Measurements from ENCODE around the gene SLC8A1. TPM values are rescaled to one million over a fixed set of nuclear protein-coding genes. Genes with fewer than 3 reads are reported as not detected.

Gene SLC8A1
- total RNA-seq (280 TPM), polyA plus RNA-seq (26.9 TPM)

DNA sequence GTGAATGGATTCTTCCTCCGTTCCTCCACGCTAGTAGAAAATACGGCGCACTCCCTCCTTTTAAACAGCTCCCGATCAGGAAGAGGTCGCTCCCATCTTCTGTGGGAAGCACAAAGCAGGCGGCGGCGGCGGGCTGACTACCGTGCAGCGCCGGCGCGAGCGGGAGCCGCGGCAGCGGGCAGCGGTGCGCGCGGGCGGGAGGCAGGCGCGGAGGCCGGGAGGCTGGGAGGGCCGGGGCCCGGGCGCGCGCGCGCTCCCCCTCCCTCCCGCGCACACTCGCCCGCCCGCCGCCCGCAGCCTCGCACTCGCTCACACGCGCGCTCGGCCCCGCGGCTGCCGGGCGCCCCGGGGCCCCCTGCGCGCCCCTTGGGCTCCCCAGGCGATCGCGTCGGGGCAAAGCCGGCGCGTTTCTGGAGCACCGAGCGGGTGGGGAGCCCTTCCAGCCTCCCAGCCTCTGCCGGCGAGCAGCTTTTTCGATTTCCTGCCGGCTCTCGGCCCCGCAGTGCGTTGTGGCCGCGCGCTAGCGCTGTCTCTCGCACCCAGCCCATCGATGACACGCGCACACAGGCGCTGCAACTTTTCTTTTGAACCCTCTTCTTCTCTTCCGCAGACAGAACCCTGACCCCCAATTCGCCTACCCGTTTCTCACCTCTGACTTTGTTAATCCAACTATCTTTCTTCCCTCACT lies at the start of gene SLC8A1:
SLC8A1 (minus strand) TSS at position 173 of the 688 bp plus-strand sequence.
- WGBS: 2% methylated on average over 81 of the region's 82 CpGs
- no peaks in the 10 kb centered on the region for H3K36me3 ChIP-seq (ENCODE audit: insufficient read depth)
- no peak for DNase-seq (ENCODE audit: extremely low spot score)
- H3K4me1 ChIP-seq (ENCODE audit: insufficient read depth): no peaks in the 10 kb centered on the region
- H3K4me3 ChIP-seq (ENCODE audit: low read depth, low read length): peak within 1 kb of the TSS; percentile 64
- peak within 1 kb of the TSS; percentile 60 for H3K27ac ChIP-seq (ENCODE audit: low read depth)

DNA sequence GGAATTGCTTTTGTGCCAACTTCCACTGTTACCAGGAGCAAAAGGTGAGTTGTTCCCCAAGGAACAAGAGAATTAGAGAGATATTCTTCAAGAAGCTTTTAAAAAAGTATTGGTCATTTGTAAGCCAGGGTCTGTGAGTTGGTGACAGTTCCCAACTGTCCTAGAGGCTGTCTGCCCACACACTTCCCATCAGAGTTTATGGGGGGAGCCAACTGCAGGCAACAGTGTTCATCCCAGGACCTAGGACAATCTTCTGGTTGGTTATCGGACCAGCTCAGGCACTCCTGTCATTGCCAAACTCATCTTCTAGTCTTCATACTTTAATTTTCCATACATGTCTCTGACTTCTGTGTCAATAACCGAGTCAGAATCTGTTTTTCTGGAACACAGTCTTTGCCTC lies 47.5 kb upstream of the SLC8A1 start:
- Histone ChIP-seq H3K4me1 (ENCODE audit: insufficient read depth) (no peaks in the 10 kb centered on the region), H3K36me3 (ENCODE audit: insufficient read depth) (no peaks in the 10 kb centered on the region), H3K27ac (ENCODE audit: low read depth) (no peak overlapping the region), H3K4me3 (ENCODE audit: low read depth, low read length) (no peak overlapping the region)
- no peak for DNase-seq (ENCODE audit: extremely low spot score)
- WGBS: 96% methylated on average over 2 of the region's 2 CpGs

DNA sequence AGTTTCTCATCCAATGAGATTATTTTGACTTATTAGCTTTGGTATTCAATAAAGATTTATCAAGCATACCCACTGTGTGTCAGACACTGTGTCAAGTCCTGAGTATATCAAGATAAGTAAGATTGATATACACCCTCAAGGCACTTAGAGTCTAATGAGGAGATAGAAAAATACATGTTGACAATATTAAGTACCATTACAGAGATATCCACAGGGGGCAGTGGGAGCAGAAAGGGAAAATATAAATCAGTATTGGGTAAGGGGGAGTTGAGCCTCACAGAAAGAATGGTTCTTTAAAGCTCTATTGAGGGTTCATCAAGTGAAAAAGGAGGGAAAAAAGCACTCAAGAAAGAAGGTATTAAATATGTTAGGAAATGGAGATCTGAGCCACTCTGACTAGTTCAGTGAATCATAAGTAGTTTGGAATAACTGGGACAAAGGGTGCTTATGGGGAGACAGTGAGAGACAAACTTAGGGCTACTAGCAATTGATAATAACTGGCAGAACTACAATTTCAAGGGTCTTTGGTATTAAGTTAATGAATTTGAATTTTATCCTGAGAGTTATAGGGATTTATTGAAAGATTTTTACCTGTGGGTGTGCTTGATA lies 45.5 kb upstream of the SLC8A1 start:
- Histone ChIP-seq H3K4me3 (ENCODE audit: low read depth, low read length) (no peak overlapping the region), H3K4me1 (ENCODE audit: insufficient read depth) (no peaks in the 10 kb centered on the region), H3K36me3 (ENCODE audit: insufficient read depth) (no peaks in the 10 kb centered on the region), H3K27ac (ENCODE audit: low read depth) (no peak overlapping the region)
- no peak for DNase-seq (ENCODE audit: extremely low spot score)

DNA sequence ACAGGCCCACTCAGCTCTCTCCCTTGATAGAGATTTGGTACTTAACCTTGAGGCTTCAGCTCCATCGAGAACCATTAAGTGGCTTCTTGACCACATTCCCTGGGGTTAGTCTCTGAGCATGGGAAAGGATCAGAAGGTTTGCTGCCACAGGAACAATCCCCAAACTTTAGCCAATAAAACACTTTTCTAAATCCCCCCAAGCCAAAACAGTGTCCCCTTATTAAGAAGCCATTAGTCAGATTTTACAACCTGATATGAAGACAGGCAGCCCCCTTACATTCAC lies 37.7 kb upstream of the SLC8A1 start:
- peak overlapping the region; percentile 24 for H3K4me3 ChIP-seq (ENCODE audit: low read depth, low read length)
- H3K27ac ChIP-seq (ENCODE audit: low read depth): no peak overlapping the region
- no peaks in the 10 kb centered on the region for H3K4me1 ChIP-seq (ENCODE audit: insufficient read depth)
- no peaks in the 10 kb centered on the region for H3K36me3 ChIP-seq (ENCODE audit: insufficient read depth)
- 33% methylated on average over 1 of the region's 1 CpG for WGBS
- DNase-seq (ENCODE audit: extremely low spot score): no peak

DNA sequence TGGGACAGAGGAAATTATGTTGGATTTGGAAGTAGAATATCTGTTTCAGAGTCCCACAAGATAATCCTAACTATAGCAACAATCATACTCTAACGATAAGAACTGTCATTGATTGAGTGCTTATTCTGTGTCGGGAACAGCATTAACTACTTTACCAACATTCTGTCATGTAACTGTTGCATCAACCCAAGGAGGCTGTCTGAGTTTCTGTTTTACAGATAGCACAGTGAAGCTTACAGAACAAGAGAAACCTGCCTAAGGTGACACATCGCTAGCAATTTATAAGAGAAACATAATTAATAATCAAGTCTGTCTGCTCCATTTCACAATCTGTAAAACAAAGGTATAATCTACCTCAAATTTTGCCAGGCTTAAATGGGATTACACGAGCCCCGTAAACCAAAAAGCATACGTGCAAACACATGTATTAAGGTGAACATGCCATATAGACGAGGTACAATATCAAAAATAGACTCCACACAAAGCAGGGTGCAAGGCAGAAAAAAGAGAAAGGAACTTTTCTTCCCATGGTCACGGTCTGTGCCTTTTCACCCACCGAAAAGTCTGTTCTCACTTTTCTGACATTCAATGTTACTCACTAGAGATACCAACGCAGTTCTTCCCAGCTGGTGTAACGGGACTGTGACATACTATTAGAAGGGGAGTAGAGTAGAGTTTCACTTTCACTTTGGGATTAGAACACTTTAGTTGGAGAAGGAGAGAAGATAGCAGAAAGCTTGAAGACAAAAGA lies 37.2 kb upstream of the SLC8A1 start:
- no peaks in the 10 kb centered on the region for H3K4me1 ChIP-seq (ENCODE audit: insufficient read depth)
- DNase-seq (ENCODE audit: extremely low spot score): no peak
- WGBS: 44% methylated on average over 11 of the region's 11 CpGs
- peak overlapping the region; percentile 24 for H3K4me3 ChIP-seq (ENCODE audit: low read depth, low read length)
- H3K36me3 ChIP-seq (ENCODE audit: insufficient read depth): no peaks in the 10 kb centered on the region
- H3K27ac ChIP-seq (ENCODE audit: low read depth): no peak overlapping the region

DNA sequence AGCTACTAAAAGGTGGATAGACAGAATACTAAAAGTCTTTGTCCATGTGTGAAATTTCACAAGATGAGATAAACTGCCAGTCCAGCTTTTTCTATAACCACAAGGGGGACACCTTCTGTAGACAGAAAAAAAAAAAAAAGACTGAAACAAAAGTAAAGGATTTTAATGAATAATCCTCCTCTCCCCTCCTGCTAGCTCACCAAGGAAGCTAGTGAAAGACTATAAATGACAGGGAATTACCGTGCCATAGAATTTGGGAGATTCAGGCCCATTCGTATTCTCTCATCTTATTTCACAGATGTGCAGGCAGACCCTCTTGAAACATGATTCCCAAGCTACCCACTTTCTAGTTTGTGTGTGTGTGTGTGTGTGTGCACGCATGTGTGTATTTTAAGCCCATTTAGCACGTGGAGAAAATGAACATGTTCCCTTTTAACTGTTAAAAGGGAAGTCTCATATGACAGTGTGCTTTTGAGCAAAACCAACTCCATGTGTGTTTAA lies 36.3 kb upstream of the SLC8A1 start:
- Histone ChIP-seq H3K4me3 (ENCODE audit: low read depth, low read length) (no peak overlapping the region), H3K27ac (ENCODE audit: low read depth) (no peak overlapping the region), H3K4me1 (ENCODE audit: insufficient read depth) (no peaks in the 10 kb centered on the region), H3K36me3 (ENCODE audit: insufficient read depth) (no peaks in the 10 kb centered on the region)
- peak; percentile 21 for DNase-seq (ENCODE audit: extremely low spot score)
- WGBS: 31% methylated on average over 4 of the region's 4 CpGs

DNA sequence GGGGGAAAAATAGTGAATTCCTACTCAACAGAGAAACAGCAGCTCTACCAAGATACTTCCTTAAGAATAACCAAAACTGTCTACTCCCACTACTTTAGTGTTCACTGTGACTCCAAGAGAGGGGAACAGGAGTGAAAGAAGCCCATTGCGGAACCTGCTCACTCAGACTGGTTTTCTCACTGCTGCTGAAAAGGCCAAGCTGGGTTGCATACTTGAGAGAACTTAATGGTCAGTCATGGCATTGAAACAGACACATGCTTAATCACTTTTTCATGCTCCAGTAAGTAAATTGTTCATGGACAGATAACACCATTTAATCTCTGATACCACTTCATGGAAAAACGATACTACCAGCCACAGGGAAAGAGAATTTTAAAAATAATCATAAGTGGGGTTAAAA lies 35.7 kb upstream of the SLC8A1 start:
- WGBS: 65% methylated on average over 2 of the region's 2 CpGs
- Histone ChIP-seq H3K27ac (ENCODE audit: low read depth) (no peak overlapping the region), H3K4me3 (ENCODE audit: low read depth, low read length) (no peak overlapping the region), H3K4me1 (ENCODE audit: insufficient read depth) (no peaks in the 10 kb centered on the region), H3K36me3 (ENCODE audit: insufficient read depth) (no peaks in the 10 kb centered on the region)
- no peak for DNase-seq (ENCODE audit: extremely low spot score)

DNA sequence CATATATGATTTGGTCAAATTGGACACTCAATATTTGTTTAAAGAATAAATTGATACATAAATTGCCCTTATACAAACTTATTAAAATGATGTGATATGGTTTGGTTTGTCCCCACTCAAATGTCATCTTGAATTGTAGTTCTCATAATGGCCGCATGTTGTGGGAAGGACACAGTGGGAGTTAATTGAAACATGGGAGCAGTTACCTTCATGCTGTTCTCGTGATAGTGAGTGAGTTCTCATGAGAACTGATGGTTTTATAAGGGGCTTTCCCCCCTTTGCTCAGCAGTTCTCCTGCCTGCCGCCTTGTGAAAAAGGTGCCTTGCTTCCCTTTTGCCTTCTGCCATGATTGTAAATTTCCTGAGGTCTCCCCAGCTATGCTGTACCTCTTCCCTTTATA lies 34.0 kb upstream of the SLC8A1 start:
- DNase-seq (ENCODE audit: extremely low spot score): no peak
- H3K27ac ChIP-seq (ENCODE audit: low read depth): no peak overlapping the region

DNA sequence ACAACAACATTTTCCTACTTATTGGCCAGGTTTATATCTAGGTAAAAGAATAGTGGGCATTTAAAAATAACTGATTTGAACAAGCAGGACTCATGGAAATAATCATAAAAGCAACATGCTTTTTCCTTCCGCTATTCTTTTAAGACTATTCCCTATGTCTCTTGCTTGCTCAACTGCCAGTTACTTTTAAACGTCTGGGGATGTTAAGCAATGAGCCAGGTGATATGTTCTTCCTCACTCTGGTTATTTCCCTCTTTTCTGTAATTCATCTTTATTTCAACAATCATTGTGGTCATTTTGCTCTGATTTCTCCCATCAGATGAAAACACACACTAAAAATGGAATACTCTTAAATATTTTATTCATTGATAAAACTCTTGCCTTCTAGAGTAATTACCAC lies 33.4 kb upstream of the SLC8A1 start:
- Histone ChIP-seq H3K4me3 (ENCODE audit: low read depth, low read length) (no peak overlapping the region), H3K36me3 (ENCODE audit: insufficient read depth) (no peaks in the 10 kb centered on the region), H3K27ac (ENCODE audit: low read depth) (no peak overlapping the region), H3K4me1 (ENCODE audit: insufficient read depth) (no peaks in the 10 kb centered on the region)
- no peak for DNase-seq (ENCODE audit: extremely low spot score)
- WGBS: 81% methylated on average over 2 of the region's 2 CpGs

More for the DNA sequence above, 34.0 kb upstream of the SLC8A1 start:
- Histone ChIP-seq H3K4me3 (ENCODE audit: low read depth, low read length) (no peak overlapping the region), H3K36me3 (ENCODE audit: insufficient read depth) (no peaks in the 10 kb centered on the region), H3K4me1 (ENCODE audit: insufficient read depth) (no peaks in the 10 kb centered on the region)
- 88% methylated on average over 3 of the region's 3 CpGs for WGBS

DNA sequence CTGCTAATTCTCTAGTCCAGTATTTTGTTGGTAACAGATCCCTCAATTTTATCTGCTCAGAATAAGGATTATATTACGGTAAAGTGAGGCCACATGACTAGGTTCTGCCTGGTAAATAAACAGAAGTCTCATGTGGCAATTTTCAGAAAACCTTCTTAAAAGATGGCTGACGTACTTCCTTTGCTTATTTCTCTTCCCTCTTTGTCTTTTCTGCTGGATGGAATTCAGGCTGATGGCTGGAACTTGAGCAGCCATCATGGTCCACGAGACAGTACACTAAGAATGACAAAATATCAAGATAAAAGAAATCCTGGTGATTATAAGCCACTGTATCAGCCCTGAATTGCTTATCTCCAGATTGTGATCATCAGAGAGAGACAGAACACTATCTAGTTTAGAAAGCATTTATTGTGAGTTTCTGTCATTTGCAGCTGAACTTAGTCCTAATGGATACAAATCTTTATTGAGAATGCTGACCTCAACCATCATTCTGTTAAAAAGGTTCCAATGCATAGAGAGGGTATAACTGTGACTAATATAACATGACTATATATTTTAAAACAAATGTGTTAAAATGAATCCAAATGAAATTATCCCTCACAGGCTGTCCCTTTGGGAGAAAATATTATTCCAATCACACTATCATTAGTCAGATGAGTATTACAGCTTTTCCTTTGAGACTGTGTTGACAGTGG lies 31.8 kb upstream of the SLC8A1 start:
- no peak for DNase-seq (ENCODE audit: extremely low spot score)
- H3K4me3 ChIP-seq (ENCODE audit: low read depth, low read length): no peak overlapping the region
- H3K4me1 ChIP-seq (ENCODE audit: insufficient read depth): no peaks in the 10 kb centered on the region
- H3K36me3 ChIP-seq (ENCODE audit: insufficient read depth): no peaks in the 10 kb centered on the region
- no peak overlapping the region for H3K27ac ChIP-seq (ENCODE audit: low read depth)
- WGBS: 89% methylated on average over 3 of the region's 3 CpGs

DNA sequence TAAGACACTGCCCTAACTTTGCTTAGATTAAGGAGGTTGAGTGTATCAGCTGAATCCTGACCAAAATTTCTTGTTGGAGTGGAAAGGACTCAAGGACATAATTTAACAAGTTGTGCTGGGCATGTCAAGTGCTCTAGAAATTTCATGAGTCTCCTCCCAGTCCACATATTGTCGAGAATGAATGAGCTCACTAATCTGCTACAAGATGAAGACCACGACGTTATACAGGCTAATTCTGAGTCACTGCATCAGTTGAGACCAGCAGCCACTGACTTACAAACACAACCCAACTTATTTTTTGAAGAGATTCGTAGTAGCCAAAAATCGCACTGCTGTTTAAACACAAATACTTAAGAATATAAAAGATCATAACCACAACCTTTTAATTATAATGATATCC lies 28.7 kb upstream of the SLC8A1 start:
- WGBS: 84% methylated on average over 5 of the region's 5 CpGs

DNA sequence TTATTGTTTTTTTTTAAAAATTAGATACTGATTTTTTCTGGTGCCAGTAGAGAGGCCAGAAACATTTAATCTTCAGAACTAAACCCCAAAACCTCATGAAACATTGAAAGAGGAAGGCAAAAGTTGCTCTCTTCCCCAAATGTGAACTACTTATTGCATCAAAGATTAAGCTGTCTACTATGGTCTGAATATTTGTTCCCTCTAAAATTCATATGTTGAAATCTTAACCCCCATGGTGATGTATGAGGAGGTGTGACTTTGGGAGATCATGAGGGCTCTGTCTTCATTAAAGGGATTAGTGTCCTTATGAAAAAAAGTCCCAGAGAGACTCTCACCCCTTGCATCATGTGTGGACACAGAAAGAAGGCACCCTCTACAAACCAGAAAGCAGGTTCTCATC lies 28.2 kb upstream of the SLC8A1 start:
- H3K4me3 ChIP-seq (ENCODE audit: low read depth, low read length): no peak overlapping the region
- H3K36me3 ChIP-seq (ENCODE audit: insufficient read depth): no peaks in the 10 kb centered on the region
- H3K4me1 ChIP-seq (ENCODE audit: insufficient read depth): no peaks in the 10 kb centered on the region
- H3K27ac ChIP-seq (ENCODE audit: low read depth): no peak overlapping the region
- DNase-seq (ENCODE audit: extremely low spot score): no peak

More for the DNA sequence above, 28.7 kb upstream of the SLC8A1 start:
- no peak overlapping the region for H3K4me3 ChIP-seq (ENCODE audit: low read depth, low read length)
- H3K36me3 ChIP-seq (ENCODE audit: insufficient read depth): no peaks in the 10 kb centered on the region
- H3K27ac ChIP-seq (ENCODE audit: low read depth): no peak overlapping the region
- no peaks in the 10 kb centered on the region for H3K4me1 ChIP-seq (ENCODE audit: insufficient read depth)
- no peak for DNase-seq (ENCODE audit: extremely low spot score)

DNA sequence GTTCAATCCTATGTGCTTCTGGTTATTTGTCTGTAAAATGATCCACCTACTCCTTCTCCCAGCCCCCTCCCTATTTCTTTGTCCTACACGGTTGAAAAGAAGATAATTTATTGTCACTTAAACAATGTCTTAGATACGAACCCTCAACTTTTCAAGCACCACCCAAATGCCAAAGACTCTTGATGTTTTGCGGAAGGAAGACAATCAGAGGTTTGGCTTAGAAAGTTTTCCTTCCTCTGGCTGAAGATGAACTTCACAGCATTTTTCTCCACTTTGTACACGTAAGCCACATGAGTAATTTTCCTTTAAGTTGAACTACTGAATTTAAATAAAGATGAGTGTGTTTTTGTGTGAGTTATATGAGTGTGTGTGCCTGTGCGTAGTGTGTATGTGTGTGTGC lies 25.5 kb upstream of the SLC8A1 start:
- Histone ChIP-seq H3K4me3 (ENCODE audit: low read depth, low read length) (no peak overlapping the region), H3K4me1 (ENCODE audit: insufficient read depth) (no peaks in the 10 kb centered on the region), H3K27ac (ENCODE audit: low read depth) (no peak overlapping the region), H3K36me3 (ENCODE audit: insufficient read depth) (no peaks in the 10 kb centered on the region)
- DNase-seq (ENCODE audit: extremely low spot score): no peak
- 71% methylated on average over 5 of the region's 5 CpGs for WGBS

DNA sequence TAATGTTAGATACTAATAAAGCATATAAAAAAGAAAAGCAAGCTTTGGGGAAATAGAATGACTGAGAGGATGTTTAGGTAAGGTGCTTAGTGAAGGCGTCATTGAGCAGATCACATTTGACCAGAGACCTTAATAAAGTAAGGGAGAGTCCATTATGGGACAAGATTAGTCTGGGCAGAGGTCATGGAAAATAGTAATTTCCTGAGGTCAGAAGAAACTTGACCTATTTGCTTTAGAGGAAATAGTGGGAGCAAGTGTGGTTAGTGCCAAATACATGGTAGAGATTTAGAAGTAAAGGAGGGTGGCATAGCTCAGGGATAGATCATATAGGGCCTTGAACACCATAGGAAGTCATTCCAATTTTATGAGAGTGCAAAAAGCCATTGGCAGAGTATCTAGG lies 24.5 kb upstream of the SLC8A1 start:
- Histone ChIP-seq H3K36me3 (ENCODE audit: insufficient read depth) (no peaks in the 10 kb centered on the region), H3K4me3 (ENCODE audit: low read depth, low read length) (no peak overlapping the region), H3K27ac (ENCODE audit: low read depth) (no peak overlapping the region), H3K4me1 (ENCODE audit: insufficient read depth) (no peaks in the 10 kb centered on the region)
- WGBS: 92% methylated on average over 1 of the region's 1 CpG
- no peak for DNase-seq (ENCODE audit: extremely low spot score)

Measured in urinary bladder (tissue), 4 donors.